HG03175 (cell line): Measurements from ENCODE around the gene STK32C.

Experiments
- ATAC-seq: cut with Tn5 transposase; IDR thresholded peaks from one replicate; pipeline ENCODE4 v1.9.1; 2021; ENCODE audit warnings: mild to moderate bottlenecking, moderate library complexity; ENCODE audit not compliant: unreplicated experiment

Gene STK32C

GRCh38 chr10:132189016-132189415 lies 118.7 kb downstream of the STK32C start:
- ATAC-seq = no peak

- ATAC-seq = no peak
Measured at GRCh38 chr10:132188331-132188730, 119.4 kb downstream of the STK32C start.

- peak; percentile 19 for ATAC-seq
Measured at GRCh38 chr10:132187430-132188138, 120.2 kb downstream of the STK32C start.

GRCh38 chr10:132186488-132187429 lies 121.0 kb downstream of the STK32C start, which contains the start of gene DPYSL4:
Gene DPYSL4 (plus strand): TSS chr10:132186948. CDS start chr10:132187064, 116 bp downstream.
- peak; percentile 44 for ATAC-seq

- ATAC-seq = no peak
Measured at GRCh38 chr10:132185601-132186487, 121.9 kb downstream of the STK32C start.

GRCh38 chr10:132184816-132185593 lies 122.7 kb downstream of the STK32C start:
- ATAC-seq = no peak

- no peak for ATAC-seq
Measured at GRCh38 chr10:132183046-132183445, 124.7 kb downstream of the STK32C start.

- no peak for ATAC-seq
Measured at GRCh38 chr10:132182591-132182990, 125.2 kb downstream of the STK32C start.

- ATAC-seq = no peak
Measured at GRCh38 chr10:132181691-132182425, 125.9 kb downstream of the STK32C start.

- ATAC-seq = no peak
Measured at GRCh38 chr10:132180736-132181135, 127.0 kb downstream of the STK32C start.

GRCh38 chr10:132179551-132180392 lies 128.0 kb downstream of the STK32C start:
- ATAC-seq = no peak

- ATAC-seq = no peak
Measured at GRCh38 chr10:132178672-132179545, 128.8 kb downstream of the STK32C start.

GRCh38 chr10:132178046-132178445 lies 129.7 kb downstream of the STK32C start:
- ATAC-seq = no peak

GRCh38 chr10:132176623-132177500 lies 130.9 kb downstream of the STK32C start:
- ATAC-seq = no peak

GRCh38 chr10:132175907-132176581 lies 131.7 kb downstream of the STK32C start:
- no peak for ATAC-seq

GRCh38 chr10:132175408-132175807 lies 132.3 kb downstream of the STK32C start:
- ATAC-seq = no peak
